HepG2 (cell line): ENCODE results near the gene SCYGR5. TPM values are rescaled to one million over a fixed set of nuclear protein-coding genes. Genes with fewer than 3 reads are reported as not detected.

Experiments
- ATAC-seq: fragments of 200-7000 bp; cut with Tn5 transposase; 3 replicates; pipeline ENCODE4 v1.9.1; 2020; ENCODE audit warnings: mild to moderate bottlenecking, moderate library complexity
- BruUV-seq: library from RNA; stranded (reverse); fragments of 400-500 nt; replicated peaks from 2 replicates; lab custom pipeline; 2021; lab: Mats Ljungman, UMichigan
- CTCF ChIA-PET: fragments of 300-600 bp; formaldehyde crosslinking; extraction: SDS; loops from one replicate; lab custom pipeline; 2021; ENCODE audit warnings: low total read pairs, inconsistent platforms, low intra/inter-chr PET ratio; lab: Yijun Ruan, JAX
- POLR2A ChIA-PET: fragments of 350-600 bp; sonication (Branson Sonifier 250); formaldehyde crosslinking; loops from one replicate; lab custom pipeline; 2020; ENCODE audit warnings: antibody characterized with exemption, inconsistent platforms; lab: Yijun Ruan, JAX
- DNase-seq: peaks from one replicate; pipeline ENCODE4 v3.0.0-alpha.2; 2015; ENCODE audit warnings: low spot score
- FAIRE-seq: peaks from 3 replicates; lab custom pipeline; 2011; peaks lifted over from hg19 to GRCh38; lab: Jason Lieb, UNC
- H2AFZ ChIP-seq: one replicate; pipeline ENCODE4 v1.6.1; 2011; ENCODE audit warnings: low read length, inconsistent platforms
- H3K27ac ChIP-seq: fragments of 300-600 bp; 3 replicates; pipeline ENCODE4 v1.8.0; 2011; ENCODE audit warnings: mixed run types, mild to moderate bottlenecking, mixed read lengths, low read length, inconsistent platforms; ENCODE audit not compliant: insufficient read depth; ENCODE audit errors: extremely low read length
- H3K27me3 ChIP-seq, 2 experiments: fragments of 200-600 bp in 1 of 2; 2 replicates in 1 of 2; 3 replicates in 1 of 2; pipeline versions ENCODE4 v1.6.0 to v1.8.0; 2011; ENCODE audit warnings: low read length in 2 of 2, mild to moderate bottlenecking in 2 of 2, moderate library complexity in 2 of 2, inconsistent platforms in 1 of 2; ENCODE audit not compliant: insufficient read depth in 2 of 2, control insufficient read depth in 1 of 2
- H3K36me3 ChIP-seq, 2 experiments: fragments of 200-600 bp in 1 of 2; replicated peaks in 1 of 2; 2 replicates in 1 of 2; 3 replicates in 1 of 2; pipeline versions ENCODE4 v1.5.1 to v1.8.0; 2011; ENCODE audit warnings: low read length in 2 of 2, inconsistent platforms in 1 of 2; ENCODE audit not compliant: insufficient read depth in 2 of 2, control insufficient read depth in 1 of 2
- H3K4me1 ChIP-seq: 2 replicates; pipeline ENCODE4 v1.5.1; 2012; ENCODE audit warnings: low read length, inconsistent platforms; ENCODE audit not compliant: insufficient read depth
- H3K4me2 ChIP-seq: 2 replicates; pipeline ENCODE4 v1.6.0; 2011; ENCODE audit warnings: low read depth, low read length, inconsistent platforms
- H3K4me3 ChIP-seq, 3 experiments: fragments of 200-600 bp in 1 of 3; sonication (generic), shearing (Covaris generic) in 1 of 3; replicated peaks in 1 of 3; 2 replicates each; pipeline ENCODE4 v1.5.1; 2011 to 2016; ENCODE audit warnings: low read length in 3 of 3, inconsistent platforms in 2 of 3, low read depth in 2 of 3, mild to moderate bottlenecking in 2 of 3, control low read depth in 1 of 3, mixed read lengths in 1 of 3; ENCODE audit not compliant: insufficient read depth in 1 of 3
- H3K79me2 ChIP-seq: one replicate; pipeline ENCODE4 v1.6.1; 2011; ENCODE audit warnings: low read length, inconsistent platforms; ENCODE audit not compliant: insufficient read depth
- H3K9ac ChIP-seq: 2 replicates; pipeline ENCODE4 v1.6.0; 2011; ENCODE audit warnings: mild to moderate bottlenecking, low read depth, low read length, inconsistent platforms; ENCODE audit not compliant: insufficient read depth
- H3K9me3 ChIP-seq: 2 replicates; pipeline ENCODE4 v1.5.1; 2012; ENCODE audit warnings: mild to moderate bottlenecking, low read length
- H4K20me1 ChIP-seq: 2 replicates; pipeline ENCODE4 v1.6.0; 2011; ENCODE audit warnings: inconsistent platforms, mild to moderate bottlenecking, low read length, moderate library complexity; ENCODE audit not compliant: insufficient read depth
- KDM6A ChIP-seq: IDR thresholded peaks from 2 replicates; pipeline ENCODE4 v1.6.1; 2016; ENCODE audit warnings: low read depth
- POLR2G ChIP-seq: fragments of 200-400 bp; formaldehyde crosslinking; IDR thresholded peaks from 2 replicates; pipeline ENCODE4 v1.6.1; 2018; ENCODE audit warnings: mild to moderate bottlenecking, low read depth, low read length, moderate library complexity
- PTBP1 ChIP-seq: fragments of 200-400 bp; formaldehyde crosslinking; IDR thresholded peaks from 2 replicates; pipeline ENCODE4 v1.6.1; 2018; ENCODE audit warnings: low read length, low read depth; ENCODE audit not compliant: poor library complexity, severe bottlenecking
- TEAD3 ChIP-seq: optimal IDR thresholded peaks from 2 replicates; pipeline ENCODE3; 2016; ENCODE audit warnings: borderline replicate concordance
- ZIK1 ChIP-seq: sonication (generic); formaldehyde crosslinking; IDR thresholded peaks from 2 replicates; pipeline ENCODE4 v1.5.0; 2020; ENCODE audit warnings: mild to moderate bottlenecking, low read depth, missing genetic modification reagents, borderline replicate concordance
- ZMAT3 ChIP-seq: sonication (generic); formaldehyde crosslinking; conservative IDR thresholded peaks from 2 replicates; pipeline ENCODE4 v1.7.0; 2021; ENCODE audit warnings: missing genetic modification reagents
- ZNF160 ChIP-seq: sonication (generic); formaldehyde crosslinking; IDR thresholded peaks from 2 replicates; pipeline ENCODE4 v1.8.0; 2022; ENCODE audit warnings: mild to moderate bottlenecking, inconsistent platforms, missing genetic modification reagents
- ZNF17 ChIP-seq: sonication (generic); formaldehyde crosslinking; IDR thresholded peaks from 2 replicates; pipeline ENCODE4 v1.5.0; 2020; ENCODE audit warnings: mild to moderate bottlenecking, missing genetic modification reagents
- ZNF761 ChIP-seq: sonication (generic); formaldehyde crosslinking; conservative IDR thresholded peaks from 2 replicates; pipeline ENCODE4 v1.4.0; 2020; ENCODE audit warnings: mild to moderate bottlenecking, missing genetic modification reagents
- ZNF878 ChIP-seq: sonication (generic); formaldehyde crosslinking; IDR thresholded peaks from 2 replicates; pipeline ENCODE4 v1.8.1; 2023; ENCODE audit warnings: mild to moderate bottlenecking, missing genetic modification reagents, moderate library complexity
- WGBS: methylation state at CpG from one replicate; pipeline ENCODE4 v1.1.6; 2017; ENCODE audit warnings: low lambda C conversion rate; 5-methylcytosine and 5-hydroxymethylcytosine counted together
- in situ Hi-C: cut with HindIII; loops from 2 replicates; pipeline ENCODE4 v1.10.0; 2017; ENCODE audit warnings: low pct_unique_long_range_greater_than_20kb; ENCODE audit not compliant: extremely low pct_ligation_motif_present
- intact Hi-C: fragments of 100-400 bp; cut with micrococcal nuclease; formaldehyde crosslinking; loops from one replicate; pipeline ENCODE4 v1.10.0; 2022; ENCODE audit not compliant: unreplicated experiment
- polyA plus RNA-seq, 8 experiments: library from polyadenylated mRNA; depleted of rRNA in 3 of 8; stranded (reverse) in 7 of 8; unstranded in 1 of 8; fragments of >200 nt; fragmentation: Illumina TruSeq in 4 of 8; extraction: Trizol in 4 of 8; gene quantifications; 2 replicates each; pipeline versions ENCODE4 v1.2.1 to v1.2.3, GENCODE V29; 2011 to 2016; ENCODE audit warnings: low read depth in 4 of 8, missing spikeins in 1 of 8, mixed read lengths in 1 of 8; ENCODE audit not compliant: insufficient read depth in 1 of 8
- total RNA-seq, 5 experiments: library from RNA; depleted of rRNA; stranded (reverse); fragments of >200 nt; fragmentation: Illumina TruSeq; extraction: Trizol; gene quantifications; 2 replicates each; pipeline ENCODE4 v1.2.3, GENCODE V29; 2016; ENCODE audit warnings: low read depth in 1 of 5
- TF ChIP-seq, protein P1 (sequence below): sonication (generic); formaldehyde crosslinking; IDR thresholded peaks from 2 replicates; pipeline ENCODE4 v1.5.0; 2020; ENCODE audit warnings: missing genetic modification reagents

SCYGR5 gene
- total and polyA plus RNA-seq, 2 of the 13 experiments (the other 11 are each of a cell fraction or from before 2014, with no cell fraction given), result not detected

DNA sequence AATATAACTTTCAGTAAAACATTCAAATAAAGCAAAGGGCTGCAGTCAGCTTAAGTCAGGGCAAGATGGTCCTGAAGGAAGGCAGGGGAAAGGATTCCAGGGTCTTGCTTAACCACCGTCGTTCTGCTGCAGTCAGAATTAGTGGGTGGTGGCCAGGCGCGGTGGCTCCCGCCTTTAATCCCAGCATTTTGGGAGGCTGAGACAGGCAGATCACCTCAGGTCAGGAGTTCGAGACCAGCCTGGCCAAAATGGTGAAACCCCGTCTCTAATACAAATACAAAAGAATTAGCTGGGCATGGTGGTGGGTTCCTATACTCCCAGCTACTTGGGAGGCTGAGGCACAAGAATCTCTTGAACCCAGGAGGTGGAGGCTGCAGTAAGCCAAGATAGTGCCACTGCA lies 44.4 kb downstream of the SCYGR5 start:
- no peak overlapping the region for H3K4me2 ChIP-seq
- no peaks in the 10 kb centered on the region for H3K79me2 ChIP-seq
- CTCF ChIA-PET, result no interaction called here
- no TSS peak for BruUV-seq
- no peak for TF ChIP-seq POLR2G
- TF ChIP-seq ZMAT3, result no peak
- TF ChIP-seq ZNF878 (CRISPR knock-in tag), result no peak
- TF ChIP-seq PTBP1, result no peak
- no peak for TF ChIP-seq ZNF761
- no peak for TF ChIP-seq ZNF17 (CRISPR knock-in tag)
- no peak for TF ChIP-seq ZIK1 (CRISPR knock-in tag)
- TF ChIP-seq KDM6A, result no peak
- no peak for TF ChIP-seq ZNF160 (CRISPR knock-in tag)
- TF ChIP-seq TEAD3 (CRISPR knock-in tag), result no peak
- TF ChIP-seq, protein P1, sequence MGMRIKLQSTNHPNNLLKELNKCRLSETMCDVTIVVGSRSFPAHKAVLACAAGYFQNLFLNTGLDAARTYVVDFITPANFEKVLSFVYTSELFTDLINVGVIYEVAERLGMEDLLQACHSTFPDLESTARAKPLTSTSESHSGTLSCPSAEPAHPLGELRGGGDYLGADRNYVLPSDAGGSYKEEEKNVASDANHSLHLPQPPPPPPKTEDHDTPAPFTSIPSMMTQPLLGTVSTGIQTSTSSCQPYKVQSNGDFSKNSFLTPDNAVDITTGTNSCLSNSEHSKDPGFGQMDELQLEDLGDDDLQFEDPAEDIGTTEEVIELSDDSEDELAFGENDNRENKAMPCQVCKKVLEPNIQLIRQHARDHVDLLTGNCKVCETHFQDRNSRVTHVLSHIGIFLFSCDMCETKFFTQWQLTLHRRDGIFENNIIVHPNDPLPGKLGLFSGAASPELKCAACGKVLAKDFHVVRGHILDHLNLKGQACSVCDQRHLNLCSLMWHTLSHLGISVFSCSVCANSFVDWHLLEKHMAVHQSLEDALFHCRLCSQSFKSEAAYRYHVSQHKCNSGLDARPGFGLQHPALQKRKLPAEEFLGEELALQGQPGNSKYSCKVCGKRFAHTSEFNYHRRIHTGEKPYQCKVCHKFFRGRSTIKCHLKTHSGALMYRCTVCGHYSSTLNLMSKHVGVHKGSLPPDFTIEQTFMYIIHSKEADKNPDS, result no peak
- TF ChIP-seq, all 625 proteins: peak for 0
- no peak overlapping the region for H3K27ac ChIP-seq
- H2AFZ ChIP-seq, result no peak overlapping the region
- no peak for ATAC-seq
- no peaks in the 10 kb centered on the region for H3K27me3 ChIP-seq
- no peak for FAIRE-seq
- no peak overlapping the region for H3K9ac ChIP-seq
- no peaks in the 10 kb centered on the region for H3K36me3 ChIP-seq
- H3K4me3 ChIP-seq, result no peak overlapping the region
- 78% methylated on average over 7 of the region's 7 CpGs for WGBS
- intact Hi-C loops, result no loop called here
- H4K20me1 ChIP-seq, result no peaks in the 10 kb centered on the region
- in situ Hi-C loops, result no loop called here
- POLR2A ChIA-PET, result no interaction called here
- DNase-seq, result no peak
- H3K4me1 ChIP-seq, result peaks cover 14% of the 10 kb centered on the region
- no peaks in the 10 kb centered on the region for H3K9me3 ChIP-seq
